ENCODE data around the gene KRT10. TPM values are rescaled to one million over a fixed set of nuclear protein-coding genes. Genes with fewer than 3 reads are reported as not detected.

The KRT10 gene
- polyA plus RNA-seq, 2 of the 4 experiments (the other 2 are of a cell fraction): 59.8 to 96.2 TPM

- FAIRE-seq (peak; percentile 63), ATAC-seq (no peak), DNase-seq (ENCODE audit: low read depth in 1 of 2, low spot score in 1 of 2) (no peak)
- TF ChIP-seq HOXB5 (CRISPR knock-in tag; IDR thresholded peaks at IDR 0.05) (no peak), CBX2 (IDR thresholded peaks at IDR 0.05; ENCODE audit: borderline replicate concordance, low read depth) (no peak), RARB (CRISPR knock-in tag; IDR thresholded peaks at IDR 0.05) (no peak), TFCP2L1 (CRISPR knock-in tag; IDR thresholded peaks at IDR 0.05) (no peak), FOXS1 (CRISPR knock-in tag; IDR thresholded peaks at IDR 0.05) (no peak), GATA3 (IDR thresholded peaks at IDR 0.05; ENCODE audit: borderline replicate concordance) (no peak), RAD21 (conservative IDR thresholded peaks at IDR 0.05 in 1 of 2, IDR thresholded peaks at IDR 0.05 in 1 of 2) (no peak), EP300 (IDR thresholded peaks at IDR 0.05) (no peak), RFX5 (IDR thresholded peaks at IDR 0.05) (no peak), NPAS2 (CRISPR knock-in tag; IDR thresholded peaks at IDR 0.05; ENCODE audit: borderline replicate concordance) (no peak), HDAC2 (IDR thresholded peaks at IDR 0.05) (no peak)
- 55% methylated on average over 4 of the region's 4 CpGs for WGBS (ENCODE audit: missing lambda C conversion rate)
- ChIA-PET POLR2A (interaction anchor here (1.5 kb wide), 1 partner anchor 26 kb away, joined by 3 read pairs; no protein-coding TSS in a partner anchor), CTCF (interaction anchor here (0.6 to 21.2 kb wide), 8 partner anchors 12 to 818 kb away, joined by 3 to 418 read pairs (median 4); no protein-coding TSS in a partner anchor)
- H3K27ac ChIP-seq: no peak overlapping the region
- H3K4me2 ChIP-seq: no peak overlapping the region
- H3K4me3 ChIP-seq: no peak overlapping the region
- peaks cover 13% of the 10 kb centered on the region for H3K4me1 ChIP-seq
- no peaks in the 10 kb centered on the region for H3K9me3 ChIP-seq
Measured at GRCh38 chr17:40844671-40845107, 22.3 kb upstream of the KRT10 start.

GRCh38 chr17:40843242-40843641, 20.8 kb upstream of the KRT10 start:
- Histone ChIP-seq H3K4me2 (no peak overlapping the region), H3K4me1 (0 out of 3 replicates have a peak, but pooled peaks cover 4% of the 10 kb centered on the region), H3K9me3 (no peaks in the 10 kb centered on the region), H3K4me3 (no peak overlapping the region), H3K27ac (no peak overlapping the region)
- no peak for TF ChIP-seq BHLHE40 (IDR thresholded peaks at IDR 0.05; ENCODE audit: low read depth, low read length)
- no peak for TF ChIP-seq EHMT2 (IDR thresholded peaks at IDR 0.05; ENCODE audit: low read depth)
- ChIA-PET CTCF (interaction anchor here (1.0 to 6.7 kb wide), 8 partner anchors 8 to 820 kb away, joined by 3 to 63 read pairs (median 5); no protein-coding TSS in a partner anchor), POLR2A (interaction anchor here (1.5 kb wide), 1 partner anchor 24 kb away, joined by 3 read pairs; no protein-coding TSS in a partner anchor)
- WGBS (ENCODE audit: missing lambda C conversion rate): 57% methylated on average over 3 of the region's 3 CpGs
- FAIRE-seq (no peak), ATAC-seq (no peak), DNase-seq (ENCODE audit: low read depth in 1 of 2, low spot score in 1 of 2) (no peak)

- Histone ChIP-seq H3K9me3 (no peaks in the 10 kb centered on the region), H3K4me2 (no peak overlapping the region), H3K27ac (no peak overlapping the region), H3K4me1 (no peaks in the 10 kb centered on the region), H3K4me3 (no peak overlapping the region)
- WGBS (ENCODE audit: missing lambda C conversion rate): 88% methylated on average over 3 of the region's 3 CpGs
- DNase-seq (ENCODE audit: low read depth in 1 of 2, low spot score in 1 of 2): no peak
- ChIA-PET POLR2A (no interaction called here), CTCF (interaction anchor here (1.4 to 4.1 kb wide), 4 partner anchors 16 to 708 kb away, joined by 3 to 21 read pairs (median 8); no protein-coding TSS in a partner anchor)
- ATAC-seq: peak in 1 of 2 experiments; percentile 47; a peak in 1 of 6 replicates
- no peak for FAIRE-seq
- TF ChIP-seq SMC3 (IDR thresholded peaks at IDR 0.05): no peak
- TF ChIP-seq CBX8 (IDR thresholded peaks at IDR 0.05): no peak
- TF ChIP-seq GATA3 (IDR thresholded peaks at IDR 0.05; ENCODE audit: borderline replicate concordance): no peak
- TF ChIP-seq HDAC2 (IDR thresholded peaks at IDR 0.05): no peak
- TF ChIP-seq EHF (CRISPR knock-in tag; IDR thresholded peaks at IDR 0.05): no peak
- no peak for TF ChIP-seq FOSL2 (IDR thresholded peaks at IDR 0.05)
- no peak for TF ChIP-seq FOSL2 (CRISPR knock-in tag; IDR thresholded peaks at IDR 0.05)
- no peak for TF ChIP-seq EP300 (IDR thresholded peaks at IDR 0.05)
- no peak for TF ChIP-seq USF2 (IDR thresholded peaks at IDR 0.05)
- TF ChIP-seq CBX2 (IDR thresholded peaks at IDR 0.05; ENCODE audit: borderline replicate concordance, low read depth): no peak
- no peak for TF ChIP-seq FOXS1 (CRISPR knock-in tag; IDR thresholded peaks at IDR 0.05)
- TF ChIP-seq TP53 (CRISPR knock-in tag; IDR thresholded peaks at IDR 0.05): no peak
- no peak for TF ChIP-seq NPAS2 (CRISPR knock-in tag; IDR thresholded peaks at IDR 0.05; ENCODE audit: borderline replicate concordance)
- no peak for TF ChIP-seq HOXB13 (CRISPR knock-in tag; IDR thresholded peaks at IDR 0.05; ENCODE audit: low read depth)
- TF ChIP-seq TFCP2L1 (CRISPR knock-in tag; IDR thresholded peaks at IDR 0.05): no peak
- no peak for TF ChIP-seq CEBPB (IDR thresholded peaks at IDR 0.05)
- no peak for TF ChIP-seq REST (IDR thresholded peaks at IDR 0.05)
Measured at GRCh38 chr17:40841246-40841645, 18.8 kb upstream of the KRT10 start.
